NCI-H2196 (cell line): Measurements from ENCODE around the gene H6PD.

Source experiments
- DNase-seq: peaks from one replicate; lab custom pipeline; 2025; ENCODE audit not compliant: unreplicated experiment; lab: John Stamatoyannopoulos, UW

Gene H6PD

GRCh38 chr1:9256332-9256731, 21.8 kb downstream of the H6PD start:
- no peak for DNase-seq

GRCh38 chr1:9257851-9258250, 23.3 kb downstream of the H6PD start:
- no peak for DNase-seq

- no peak for DNase-seq
These were observed 24.1 kb downstream of the H6PD start for GRCh38 chr1:9258629-9259028.

GRCh38 chr1:9260059-9260766, 25.6 kb downstream of the H6PD start:
- DNase-seq, result no peak

GRCh38 chr1:9261496-9261895, 26.9 kb downstream of the H6PD start:
- DNase-seq, result no peak

DNA sequence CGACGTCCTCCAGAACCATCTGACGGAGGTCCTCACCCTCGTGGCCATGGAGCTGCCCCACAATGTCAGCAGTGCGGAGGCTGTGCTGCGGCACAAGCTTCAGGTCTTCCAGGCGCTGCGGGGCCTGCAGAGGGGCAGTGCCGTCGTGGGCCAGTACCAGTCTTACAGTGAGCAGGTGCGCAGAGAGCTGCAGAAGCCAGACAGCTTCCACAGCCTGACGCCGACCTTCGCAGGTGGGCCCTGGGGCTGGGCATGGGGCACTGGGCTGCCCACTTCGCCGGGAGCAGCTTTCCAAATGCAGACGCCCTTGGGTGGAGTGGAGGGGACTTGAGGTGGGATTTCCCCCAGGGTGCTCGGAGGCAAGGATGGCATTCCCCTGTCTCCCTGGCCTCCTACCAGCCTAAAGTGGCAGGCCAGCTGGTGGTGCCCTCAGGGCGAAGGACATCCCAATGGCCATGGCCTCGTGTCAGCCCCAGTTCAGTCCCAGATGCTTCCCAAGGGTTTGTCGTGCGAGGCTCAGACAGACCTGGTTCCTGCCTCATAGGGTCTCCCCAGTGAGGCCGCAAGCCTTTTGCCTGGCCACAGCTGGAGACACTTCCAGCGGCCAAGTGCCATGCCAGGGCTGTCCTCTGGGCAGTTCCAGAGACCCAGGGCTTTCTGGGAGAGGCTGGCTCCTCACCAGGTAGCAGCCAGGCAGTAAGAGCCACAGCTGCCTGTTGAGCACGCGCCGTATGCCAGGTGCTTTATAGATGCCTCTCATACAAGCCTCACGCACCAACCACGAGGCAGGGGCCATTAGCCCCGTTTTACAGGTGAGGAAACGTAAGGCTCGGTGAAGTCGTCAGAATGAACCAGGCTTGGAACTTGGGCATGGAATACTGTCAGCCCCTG, 27.8 kb downstream of the H6PD start:
- no peak for DNase-seq

DNA sequence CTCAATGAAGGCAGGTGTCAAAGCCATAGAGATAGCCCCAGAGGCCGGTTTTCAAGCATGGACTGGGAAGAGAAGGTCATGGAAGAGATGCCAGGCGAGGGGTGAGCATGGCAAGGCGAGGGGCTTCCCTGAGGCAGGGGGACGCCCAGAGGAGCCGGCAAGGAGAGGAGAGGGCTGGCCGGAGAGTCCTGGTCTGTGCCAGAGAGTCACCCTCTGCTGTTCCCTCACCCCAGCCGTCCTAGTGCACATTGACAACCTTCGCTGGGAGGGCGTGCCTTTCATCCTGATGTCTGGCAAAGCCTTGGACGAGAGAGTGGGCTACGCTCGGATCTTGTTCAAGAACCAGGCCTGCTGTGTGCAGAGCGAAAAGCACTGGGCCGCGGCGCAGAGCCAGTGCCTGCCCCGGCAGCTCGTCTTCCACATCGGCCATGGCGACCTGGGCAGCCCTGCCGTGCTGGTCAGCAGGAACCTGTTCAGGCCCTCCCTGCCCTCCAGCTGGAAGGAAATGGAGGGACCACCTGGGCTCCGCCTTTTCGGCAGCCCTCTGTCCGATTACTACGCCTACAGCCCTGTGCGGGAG, 28.8 kb downstream of the H6PD start:
- no peak for DNase-seq

- no peak for DNase-seq
These were observed 29.7 kb downstream of the H6PD start for GRCh38 chr1:9263984-9264872.

DNA sequence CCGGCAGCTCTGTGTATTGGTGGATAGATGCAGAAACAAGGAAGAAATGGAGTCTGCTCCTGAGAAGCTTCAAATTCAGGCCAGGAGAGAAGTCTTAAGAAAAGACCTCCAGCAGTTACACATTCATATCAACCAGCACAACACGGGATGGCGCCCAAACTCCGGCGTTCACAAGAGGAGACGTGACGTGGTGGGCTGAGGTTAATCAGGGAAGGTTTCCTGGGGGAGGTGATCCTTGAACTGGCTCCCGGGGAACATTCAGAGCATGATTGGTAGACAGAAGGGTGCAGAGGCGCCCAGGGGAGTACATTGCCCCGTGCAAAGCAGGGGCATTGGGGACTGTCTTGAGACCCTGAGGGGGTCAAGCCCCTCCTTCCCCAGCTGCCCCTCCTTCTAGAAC, 30.5 kb downstream of the H6PD start:
- DNase-seq, result no peak

DNA sequence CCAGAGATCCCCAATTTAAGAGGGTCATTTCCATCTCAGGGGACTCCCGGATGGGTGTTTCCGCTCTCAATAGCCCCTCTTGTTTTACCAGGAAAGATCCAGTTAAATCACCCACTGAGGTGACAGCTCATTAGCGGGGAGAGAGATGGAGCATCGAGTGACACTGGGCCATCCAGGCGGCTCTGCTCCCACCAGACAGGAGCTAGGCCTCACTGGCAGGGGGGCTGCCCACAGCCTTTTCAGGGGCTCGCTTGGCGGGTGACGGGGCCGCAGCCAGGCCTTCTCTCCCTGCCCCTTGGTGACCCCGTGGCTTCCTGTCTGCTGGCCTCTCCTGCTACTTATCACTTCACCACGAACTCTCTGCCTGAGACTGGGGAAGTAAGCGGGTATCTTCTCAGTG, 31.4 kb downstream of the H6PD start:
- no peak for DNase-seq

GRCh38 chr1:9267352-9267686, 32.7 kb downstream of the H6PD start:
- DNase-seq, result no peak

GRCh38 chr1:9267827-9268581, 33.4 kb downstream of the H6PD start:
- no peak for DNase-seq

DNA sequence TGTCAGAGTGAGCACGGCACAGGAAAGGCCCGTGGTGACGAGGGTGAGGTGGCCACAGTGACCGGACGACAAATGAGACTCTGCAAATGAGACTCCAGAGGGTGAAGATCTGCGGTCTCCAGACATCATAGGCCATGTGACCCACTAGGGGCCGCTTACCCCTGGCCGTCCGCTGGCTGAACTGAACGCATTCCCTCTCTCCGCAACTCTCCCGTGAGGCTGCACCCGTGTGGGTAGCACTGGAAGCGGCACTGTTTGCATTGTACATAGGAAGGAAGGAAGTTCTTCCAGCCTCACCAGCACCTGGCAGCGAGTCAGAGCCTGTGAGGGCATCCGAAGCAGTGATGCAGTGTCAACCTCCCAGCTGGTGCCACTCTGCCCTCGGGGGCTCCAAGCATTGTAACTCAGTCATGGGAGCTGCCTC, 34.5 kb downstream of the H6PD start:
- DNase-seq, result no peak

DNA sequence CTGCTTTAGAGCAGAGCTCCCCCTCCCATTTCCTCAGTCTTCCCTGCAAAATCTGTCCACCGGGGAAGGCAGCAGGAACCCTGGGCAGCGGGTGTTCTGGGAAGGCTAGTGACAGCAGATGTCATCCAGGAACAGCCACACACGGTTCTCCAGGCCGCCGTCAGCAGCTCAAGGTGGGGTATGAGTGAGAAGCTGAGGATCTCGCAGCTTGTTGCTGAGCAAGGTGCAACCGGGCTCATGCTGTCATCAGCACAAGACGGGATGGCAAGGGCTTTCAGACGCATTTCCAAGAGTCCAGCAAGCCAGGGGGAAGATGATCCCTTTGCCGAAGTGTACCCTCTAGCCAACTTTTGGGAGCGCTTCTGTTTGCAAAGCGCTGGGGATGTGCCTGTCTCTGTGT, 35.1 kb downstream of the H6PD start:
- no peak for DNase-seq

DNA sequence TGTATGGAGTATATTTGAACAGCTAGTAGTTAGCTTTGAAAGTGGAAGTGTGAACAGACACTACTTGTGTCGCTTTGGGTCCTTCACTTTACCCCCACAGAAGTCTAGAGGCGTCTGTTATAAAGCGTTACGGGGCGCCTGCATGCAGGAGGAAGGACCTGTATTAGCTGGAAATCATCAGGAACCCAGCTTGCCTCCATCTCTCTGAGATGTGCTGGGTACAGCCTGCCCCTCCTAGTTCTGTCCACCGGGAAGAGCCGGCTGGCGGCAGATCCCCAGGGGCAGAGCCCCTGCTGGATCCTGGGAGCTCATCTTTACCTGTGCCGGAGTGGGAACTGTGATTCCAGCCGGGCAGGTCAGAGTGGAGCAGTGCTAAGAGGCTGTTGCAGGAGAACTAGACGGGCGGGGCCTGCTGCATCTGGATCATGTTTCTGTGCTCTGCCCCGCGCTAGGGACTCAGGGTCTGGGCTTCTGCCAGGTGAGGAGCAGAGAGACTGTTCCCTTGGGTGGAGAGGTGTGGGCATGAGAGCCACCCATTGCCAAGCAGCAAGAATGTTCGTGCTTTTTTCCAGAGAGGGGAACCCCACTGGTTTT, 35.8 kb downstream of the H6PD start:
- DNase-seq, result peak; percentile 34

DNA sequence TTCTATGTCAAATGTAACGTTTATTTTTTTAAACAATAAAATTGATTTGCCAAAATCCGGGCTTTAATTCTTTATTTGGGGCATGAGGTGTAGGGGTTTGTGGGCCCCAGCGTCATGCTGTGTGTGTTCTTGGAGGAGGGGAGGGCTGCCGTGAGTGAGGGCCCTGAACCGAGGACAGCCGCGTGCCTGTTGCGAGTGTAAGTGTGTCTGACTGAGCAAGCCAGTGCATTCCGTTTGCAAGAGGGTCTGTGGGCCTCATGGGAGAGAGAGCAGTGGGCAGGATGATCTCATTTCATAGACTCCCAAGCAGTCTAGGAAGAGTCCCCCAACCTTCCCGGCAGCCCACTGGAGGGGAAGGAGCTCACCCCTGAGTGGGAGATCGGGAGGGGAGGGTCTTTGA, 36.7 kb downstream of the H6PD start:
- DNase-seq, result no peak

DNA sequence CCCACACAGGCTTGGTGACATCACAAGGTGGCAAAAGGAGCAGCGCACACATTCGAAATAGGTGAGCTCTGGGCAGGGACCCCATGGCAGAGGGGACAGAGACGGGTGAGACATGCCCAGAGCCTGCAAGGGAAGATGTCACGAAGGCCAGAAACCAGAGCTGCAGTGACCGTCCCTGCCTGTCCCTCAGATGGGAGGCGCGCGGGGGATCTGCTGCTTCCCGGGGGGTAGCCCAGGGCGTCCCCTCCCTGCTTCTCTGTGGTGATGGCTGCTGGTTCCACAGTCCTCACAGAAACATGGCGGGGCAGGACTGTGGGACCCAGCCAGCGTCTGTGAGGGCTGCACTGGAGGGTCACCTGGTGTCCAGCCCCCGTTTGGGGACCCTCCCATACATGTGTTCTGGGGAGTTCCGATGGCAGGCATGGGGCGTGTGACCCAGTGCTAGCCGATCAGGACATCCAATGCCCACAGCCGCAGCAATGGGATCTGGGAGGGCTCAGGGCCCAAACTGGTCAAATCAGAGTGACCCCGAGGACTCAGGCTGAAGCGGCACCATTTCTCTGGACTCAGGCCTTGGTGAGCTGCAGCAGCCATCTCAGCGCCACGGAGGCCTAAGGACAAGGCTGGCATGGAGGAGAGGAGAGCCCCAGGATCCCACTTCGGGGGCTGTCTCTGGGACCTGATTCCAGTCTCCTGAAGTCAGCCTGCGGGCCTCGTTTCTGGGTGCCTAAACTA, 37.5 kb downstream of the H6PD start:
- DNase-seq, result no peak

- DNase-seq, result no peak
These were observed 38.6 kb downstream of the H6PD start for GRCh38 chr1:9273177-9273576.

DNA sequence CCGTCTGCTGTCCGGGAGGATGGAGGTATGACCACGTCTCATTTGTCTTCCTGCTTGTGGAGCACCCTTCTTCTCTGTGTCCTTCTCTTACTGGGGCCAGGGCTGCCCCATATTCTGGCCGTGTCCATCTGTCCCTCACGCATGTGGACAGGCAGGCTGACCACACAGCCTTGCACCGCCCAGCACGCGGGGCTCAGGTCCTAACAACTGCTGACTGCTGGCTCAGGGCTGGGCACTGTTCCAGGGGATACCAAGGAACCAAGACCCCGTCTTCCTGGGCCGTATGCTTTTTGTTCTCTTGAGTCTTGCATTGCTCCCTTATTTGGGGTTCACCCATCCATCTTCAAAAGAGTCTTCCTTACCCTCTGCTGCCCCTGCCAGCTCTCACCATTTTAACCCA, 40.6 kb downstream of the H6PD start:
- DNase-seq, result no peak
